Activated T-cell treated with anti-CD3 and anti-CD28 coated beads, Interleukin-2, amount 50 U/mL, for 24 hours (primary cell): ENCODE data around the gene UCHL5.

Source experiments
- DNase-seq: peaks from one replicate; pipeline ENCODE4 v3.0.0-alpha.2; 2020
- H3K27ac Mint-ChIP-seq: 2 replicates; pipeline ENCODE4 v1.8.0; 2020; ENCODE audit warnings: mild to moderate bottlenecking, mixed read lengths
- H3K27me3 Mint-ChIP-seq: 2 replicates; pipeline ENCODE4 v1.8.0; 2020; ENCODE audit warnings: mixed read lengths
- H3K36me3 Mint-ChIP-seq: 2 replicates; pipeline ENCODE4 v1.8.0; 2020; ENCODE audit warnings: low read depth, mixed read lengths
- H3K4me1 Mint-ChIP-seq: 2 replicates; pipeline ENCODE4 v1.8.0; 2020; ENCODE audit warnings: low read depth, mixed read lengths
- H3K4me3 Mint-ChIP-seq: 2 replicates; pipeline ENCODE4 v1.8.0; 2020; ENCODE audit warnings: mild to moderate bottlenecking, moderate library complexity, mixed read lengths
- H3K9me3 Mint-ChIP-seq: 2 replicates; pipeline ENCODE4 v1.8.0; 2020; ENCODE audit warnings: mixed read lengths

Gene UCHL5

GRCh38 chr1:192976576-192976975, 82.6 kb downstream of the UCHL5 start:
- Mint-ChIP-seq H3K27ac (no peak overlapping the region), H3K9me3 (no peaks in the 10 kb centered on the region), H3K36me3 (peaks cover 2% of the 10 kb centered on the region), H3K4me1 (peaks cover 8% of the 10 kb centered on the region), H3K27me3 (no peaks in the 10 kb centered on the region), H3K4me3 (no peak overlapping the region)
- no peak for DNase-seq

GRCh38 chr1:192974701-192975100, 84.5 kb downstream of the UCHL5 start:
- Mint-ChIP-seq H3K27me3 (no peaks in the 10 kb centered on the region), H3K4me3 (no peak overlapping the region), H3K4me1 (peaks cover 8% of the 10 kb centered on the region), H3K27ac (no peak overlapping the region), H3K36me3 (peaks cover under 1% of the 10 kb centered on the region), H3K9me3 (no peaks in the 10 kb centered on the region)
- no peak for DNase-seq

- Mint-ChIP-seq H3K27me3 (no peaks in the 10 kb centered on the region), H3K9me3 (no peaks in the 10 kb centered on the region), H3K27ac (no peak overlapping the region), H3K4me3 (no peak overlapping the region), H3K36me3 (no peaks in the 10 kb centered on the region), H3K4me1 (peaks cover 8% of the 10 kb centered on the region)
- no peak for DNase-seq
Observed at GRCh38 chr1:192973988-192974387, 85.2 kb downstream of the UCHL5 start.

- Mint-ChIP-seq H3K27me3 (no peaks in the 10 kb centered on the region), H3K9me3 (no peaks in the 10 kb centered on the region), H3K36me3 (no peaks in the 10 kb centered on the region), H3K4me3 (no peak overlapping the region), H3K4me1 (peaks cover 6% of the 10 kb centered on the region), H3K27ac (no peak overlapping the region)
- no peak for DNase-seq
Observed at GRCh38 chr1:192973202-192973601, 86.0 kb downstream of the UCHL5 start.

GRCh38 chr1:192969091-192969490, 90.1 kb downstream of the UCHL5 start:
- Mint-ChIP-seq H3K27me3 (no peaks in the 10 kb centered on the region), H3K4me3 (no peak overlapping the region), H3K9me3 (no peaks in the 10 kb centered on the region), H3K4me1 (peaks cover 4% of the 10 kb centered on the region), H3K27ac (no peak overlapping the region), H3K36me3 (no peaks in the 10 kb centered on the region)
- no peak for DNase-seq

- no peak overlapping the region for H3K4me3 Mint-ChIP-seq
- H3K27ac Mint-ChIP-seq: no peak overlapping the region
- peaks cover 4% of the 10 kb centered on the region for H3K4me1 Mint-ChIP-seq
- H3K36me3 Mint-ChIP-seq: no peaks in the 10 kb centered on the region
- H3K9me3 Mint-ChIP-seq: no peaks in the 10 kb centered on the region
- H3K27me3 Mint-ChIP-seq: no peaks in the 10 kb centered on the region
- no peak for DNase-seq
Observed at GRCh38 chr1:192968323-192968722, 90.8 kb downstream of the UCHL5 start.

- Mint-ChIP-seq H3K27ac (no peak overlapping the region), H3K4me1 (peaks cover 5% of the 10 kb centered on the region), H3K4me3 (no peak overlapping the region), H3K27me3 (no peaks in the 10 kb centered on the region), H3K36me3 (no peaks in the 10 kb centered on the region), H3K9me3 (no peaks in the 10 kb centered on the region)
- no peak for DNase-seq
Observed at GRCh38 chr1:192967901-192968300, 91.3 kb downstream of the UCHL5 start.

- Mint-ChIP-seq H3K36me3 (no peaks in the 10 kb centered on the region), H3K4me1 (peaks cover 8% of the 10 kb centered on the region), H3K9me3 (no peaks in the 10 kb centered on the region), H3K4me3 (no peak overlapping the region), H3K27me3 (no peaks in the 10 kb centered on the region), H3K27ac (no peak overlapping the region)
- DNase-seq: no peak
Observed at GRCh38 chr1:192967211-192967877, 91.8 kb downstream of the UCHL5 start.

- Mint-ChIP-seq H3K9me3 (no peaks in the 10 kb centered on the region), H3K27ac (no peak overlapping the region), H3K36me3 (no peaks in the 10 kb centered on the region), H3K4me3 (no peak overlapping the region), H3K27me3 (no peaks in the 10 kb centered on the region), H3K4me1 (peaks cover 8% of the 10 kb centered on the region)
- no peak for DNase-seq
Observed at GRCh38 chr1:192966073-192966472, 93.1 kb downstream of the UCHL5 start.

GRCh38 chr1:192962901-192963300, 96.3 kb downstream of the UCHL5 start:
- Mint-ChIP-seq H3K27ac (no peak overlapping the region), H3K9me3 (no peaks in the 10 kb centered on the region), H3K4me1 (peaks cover 10% of the 10 kb centered on the region), H3K4me3 (no peak overlapping the region), H3K27me3 (no peaks in the 10 kb centered on the region), H3K36me3 (no peaks in the 10 kb centered on the region)
- DNase-seq: no peak
